Activated CD8-positive, alpha-beta memory T cell treated with anti-CD3 and anti-CD28 coated beads, Interleukin-2, amount 50 U/mL, for 24 hours (primary cell): Measurements from ENCODE around the gene SH3PXD2A.

ENCODE experiments used
- DNase-seq: peaks from one replicate; pipeline ENCODE4 v3.0.0-alpha.2; 2020; ENCODE audit errors: extremely low read depth

The SH3PXD2A gene

DNA sequence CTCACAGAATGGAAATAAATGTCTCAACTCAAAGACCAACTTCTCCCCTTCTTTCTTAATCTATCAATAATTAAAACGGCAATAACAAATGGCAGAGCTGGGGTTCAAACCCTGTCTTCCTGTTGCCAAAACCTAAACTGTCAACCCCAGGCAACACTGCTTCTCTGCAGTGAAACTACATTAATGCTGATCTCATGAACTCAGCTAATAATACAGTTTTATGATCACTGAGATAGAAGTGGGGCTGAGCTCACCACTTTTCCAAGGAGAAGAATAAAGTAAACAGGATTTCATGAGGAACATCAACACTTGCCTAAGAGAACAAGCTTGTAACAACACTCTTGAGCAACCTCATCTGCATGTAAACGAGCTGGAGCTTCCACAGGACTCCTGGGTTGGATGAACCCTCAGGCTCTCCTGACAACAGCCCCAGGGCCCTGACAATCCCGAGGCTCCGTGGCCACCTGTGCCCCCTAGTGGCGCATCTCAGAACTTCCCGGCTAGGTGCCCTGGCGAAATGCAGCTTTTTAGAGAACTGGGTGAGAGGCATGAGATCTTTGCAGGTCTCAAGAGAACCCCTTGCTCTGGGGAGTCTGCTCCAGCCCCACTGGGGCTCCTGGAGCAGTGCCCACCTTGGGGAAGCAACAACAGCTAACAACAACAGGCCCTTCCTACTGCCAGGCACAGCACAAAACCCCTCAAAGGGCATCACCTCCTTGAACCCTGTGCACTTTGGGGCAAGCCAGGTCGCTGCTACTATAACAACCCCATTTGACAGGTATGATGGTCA is 169.3 kb downstream of the SH3PXD2A start:
- DNase-seq, result peak; percentile 40

DNA sequence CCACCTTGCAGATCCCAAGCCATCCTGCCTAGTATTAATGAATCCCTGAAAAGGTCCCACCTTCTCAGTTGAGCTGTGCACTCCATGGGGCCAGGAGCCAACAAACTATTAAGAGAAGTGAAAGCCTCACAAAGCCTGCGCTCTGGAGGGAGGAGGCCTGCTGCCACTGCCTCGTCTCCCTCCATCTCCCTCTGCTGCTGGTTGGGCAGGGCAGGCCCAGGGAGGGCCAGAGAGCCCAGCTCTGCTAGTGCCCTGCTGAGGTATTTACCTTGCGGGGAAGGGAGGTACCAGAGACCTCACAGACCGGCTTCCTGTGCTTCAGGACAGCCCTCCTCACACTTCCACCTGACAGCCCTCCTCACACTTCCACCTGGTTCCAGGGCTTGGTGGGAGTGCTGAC is 171.5 kb downstream of the SH3PXD2A start:
- DNase-seq, result no peak

DNA sequence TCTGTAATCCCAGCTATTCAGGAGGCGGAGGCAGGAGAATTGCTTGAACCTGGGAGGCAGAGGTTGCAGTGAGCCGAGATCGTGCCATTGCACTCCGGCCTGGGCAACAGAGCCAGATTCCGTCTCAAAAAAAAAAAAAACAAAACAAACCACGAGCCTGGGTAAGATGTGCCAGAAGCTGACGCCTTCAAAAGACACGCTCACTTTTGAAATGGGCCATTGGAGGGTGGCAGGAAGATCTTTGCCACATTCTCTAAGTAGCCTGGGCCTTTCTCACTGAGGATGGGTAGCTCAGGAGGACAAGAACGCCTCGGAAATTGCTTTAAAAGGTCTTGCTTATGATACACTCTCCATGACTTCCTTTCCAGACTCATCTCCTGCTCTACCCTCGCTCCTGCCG is 172.7 kb downstream of the SH3PXD2A start:
- DNase-seq, result no peak

DNA sequence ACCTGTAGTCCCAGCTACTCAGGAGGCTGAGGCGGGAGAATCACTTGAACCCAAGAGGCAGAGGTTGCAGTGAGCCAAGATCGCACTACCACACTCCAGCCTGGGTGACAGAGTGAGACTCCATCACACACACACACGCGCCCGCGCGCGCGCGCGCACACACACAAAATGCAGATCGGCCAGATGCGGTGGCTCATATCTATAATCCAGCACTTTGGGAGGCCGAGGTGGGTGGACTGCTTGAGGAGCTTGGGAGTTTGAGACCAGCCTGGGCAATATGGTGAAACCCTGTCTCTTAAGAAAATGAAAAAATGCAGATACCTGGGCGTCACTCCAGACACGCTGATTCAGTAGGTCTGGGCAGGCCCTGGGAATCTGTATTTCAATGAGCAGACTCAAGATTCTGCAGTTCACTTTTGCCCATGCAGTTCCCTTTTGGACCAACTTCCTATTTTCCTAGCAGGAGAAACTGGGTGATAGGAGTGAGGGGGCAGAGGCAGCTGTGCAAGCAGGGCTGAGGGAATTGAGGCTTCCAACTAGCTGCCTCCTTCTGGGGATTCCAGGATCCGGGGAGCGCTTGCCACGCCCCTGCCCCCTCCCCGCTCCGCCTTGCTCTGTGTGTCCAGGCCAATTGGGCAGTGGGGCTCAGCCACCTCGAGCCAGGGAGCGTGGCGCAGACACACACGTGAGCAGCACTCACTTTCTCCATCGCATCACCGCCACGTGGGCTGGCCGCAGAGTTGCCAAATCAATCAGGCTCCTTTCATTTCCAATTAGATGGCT is 173.6 kb downstream of the SH3PXD2A start:
- DNase-seq, result no peak

DNA sequence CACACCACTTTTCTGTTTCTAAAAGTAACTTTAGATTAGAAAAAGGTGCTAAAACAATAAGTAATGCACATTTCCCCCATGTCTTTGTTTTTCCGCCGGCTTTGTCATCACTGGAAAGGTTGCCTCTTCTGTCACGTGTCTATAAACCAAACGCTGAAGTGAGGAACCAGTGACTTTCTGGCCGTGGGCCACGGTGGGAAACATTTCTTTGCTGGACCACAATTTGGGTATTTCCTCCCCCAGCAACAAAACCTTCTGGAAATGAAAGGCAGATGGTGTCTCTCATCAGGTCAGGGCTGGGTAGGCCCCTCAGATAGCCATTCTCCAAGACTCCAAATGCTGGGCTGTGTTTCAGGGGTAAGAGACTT is 174.5 kb downstream of the SH3PXD2A start:
- no peak for DNase-seq

DNA sequence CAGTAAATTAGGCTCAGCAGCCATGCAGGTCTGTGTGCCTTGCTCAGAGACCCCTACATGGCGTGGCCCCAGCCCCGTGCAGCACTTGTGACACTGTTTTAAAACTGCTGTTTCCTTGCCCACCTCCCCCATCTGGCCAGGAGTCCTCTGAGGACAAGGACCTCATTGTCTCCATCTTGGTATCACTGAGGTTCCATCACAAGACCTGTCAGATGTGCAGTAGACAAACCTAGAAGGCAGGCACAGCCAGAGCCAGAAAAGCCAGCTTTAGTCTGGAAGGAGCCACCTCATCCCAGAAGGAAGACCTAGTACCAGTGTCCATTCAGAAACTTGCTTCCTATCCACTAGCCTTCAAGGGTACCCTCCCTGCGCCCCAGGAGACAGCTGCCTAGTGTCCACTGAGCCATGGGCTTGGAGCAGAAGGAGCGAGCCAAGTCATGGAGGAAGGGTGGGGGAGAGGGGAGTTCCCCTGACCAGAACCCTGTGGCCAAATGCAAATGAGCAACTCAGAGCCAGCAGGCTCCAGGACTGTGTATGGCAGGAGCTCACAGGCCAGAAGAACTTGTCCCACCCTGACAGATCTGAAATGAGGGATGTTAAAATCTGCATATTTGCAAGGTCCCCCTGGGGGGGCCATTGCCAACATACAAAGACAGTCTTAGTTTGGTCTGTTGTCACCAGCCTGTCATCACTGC is 176.1 kb downstream of the SH3PXD2A start:
- no peak for DNase-seq

DNA sequence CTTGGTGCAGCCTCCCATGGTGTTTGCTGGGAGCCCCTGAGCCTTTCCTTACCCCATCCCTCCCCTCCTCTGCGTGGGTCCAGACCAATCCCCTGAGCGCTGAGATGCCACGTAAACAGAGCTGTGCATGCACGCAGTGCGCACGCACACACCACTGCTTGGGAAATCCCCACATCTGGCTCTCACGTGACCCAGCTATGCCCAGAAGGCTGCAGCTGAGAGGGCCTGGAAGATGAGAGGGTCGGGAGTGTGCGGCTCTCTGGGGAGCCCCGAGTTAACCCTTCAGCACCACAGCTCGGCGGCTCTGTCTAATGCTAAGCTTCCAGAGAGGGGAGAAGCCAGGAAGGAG is 177.2 kb downstream of the SH3PXD2A start:
- DNase-seq, result peak; percentile 49

DNA sequence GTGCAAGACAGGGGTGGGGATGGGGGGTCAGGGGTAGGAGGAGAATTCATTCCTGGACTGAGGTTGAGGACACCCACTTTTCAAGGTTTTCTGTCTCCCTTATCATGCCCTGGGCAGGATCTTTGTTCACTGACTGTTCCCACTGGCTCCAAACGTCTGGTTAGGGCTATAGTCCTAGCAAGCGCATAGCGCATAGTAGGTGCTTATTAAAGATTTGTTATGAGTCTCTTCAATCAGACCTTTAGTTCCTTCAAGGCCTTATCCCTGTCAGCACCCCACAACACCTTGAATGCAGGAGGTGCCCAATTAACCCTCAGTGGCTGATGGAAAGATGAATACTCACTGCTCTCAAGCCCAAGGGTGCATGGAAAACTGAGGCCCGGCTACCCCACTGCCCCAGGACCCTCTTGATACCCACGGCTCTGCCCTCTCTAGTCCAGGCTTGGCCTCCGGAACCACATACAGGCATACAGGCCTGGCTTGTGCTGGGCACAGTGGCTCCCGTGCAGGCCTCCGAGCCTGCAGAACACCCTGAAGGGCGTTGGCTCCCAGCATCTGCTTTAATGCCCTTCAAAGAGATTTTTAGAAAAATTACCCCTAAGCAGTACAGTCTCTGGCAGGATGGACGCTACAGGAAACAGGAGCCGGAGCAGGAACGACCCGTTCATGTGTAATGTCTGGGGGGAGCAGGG is 177.7 kb downstream of the SH3PXD2A start:
- no peak for DNase-seq

DNA sequence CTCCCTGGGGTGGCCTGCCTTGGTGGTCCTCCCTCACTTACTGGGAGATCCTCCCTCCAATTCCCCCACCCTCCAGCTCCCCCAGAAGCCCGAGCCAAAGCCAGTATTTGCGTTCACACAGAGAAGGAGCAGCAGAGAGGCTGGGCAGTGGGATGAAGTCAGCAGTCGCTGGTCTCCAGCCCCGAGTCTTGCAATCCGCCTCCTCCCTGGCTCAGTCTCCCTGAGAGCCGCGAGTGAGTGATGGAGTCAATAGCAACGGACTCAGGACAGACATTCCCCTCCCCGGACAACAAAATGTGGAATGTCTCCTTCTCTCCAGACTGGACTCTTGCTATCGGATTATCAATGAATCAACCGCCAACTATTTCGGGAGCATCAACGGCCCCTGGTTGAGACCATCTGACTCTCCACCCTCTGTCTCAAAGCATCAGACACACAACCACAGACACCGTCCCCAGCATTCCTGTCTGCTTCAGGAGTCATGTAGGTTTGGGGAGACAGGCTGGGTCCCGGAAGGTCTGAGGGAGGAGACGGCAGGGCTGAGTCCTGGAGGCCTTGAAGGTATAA is 178.4 kb downstream of the SH3PXD2A start:
- no peak for DNase-seq

DNA sequence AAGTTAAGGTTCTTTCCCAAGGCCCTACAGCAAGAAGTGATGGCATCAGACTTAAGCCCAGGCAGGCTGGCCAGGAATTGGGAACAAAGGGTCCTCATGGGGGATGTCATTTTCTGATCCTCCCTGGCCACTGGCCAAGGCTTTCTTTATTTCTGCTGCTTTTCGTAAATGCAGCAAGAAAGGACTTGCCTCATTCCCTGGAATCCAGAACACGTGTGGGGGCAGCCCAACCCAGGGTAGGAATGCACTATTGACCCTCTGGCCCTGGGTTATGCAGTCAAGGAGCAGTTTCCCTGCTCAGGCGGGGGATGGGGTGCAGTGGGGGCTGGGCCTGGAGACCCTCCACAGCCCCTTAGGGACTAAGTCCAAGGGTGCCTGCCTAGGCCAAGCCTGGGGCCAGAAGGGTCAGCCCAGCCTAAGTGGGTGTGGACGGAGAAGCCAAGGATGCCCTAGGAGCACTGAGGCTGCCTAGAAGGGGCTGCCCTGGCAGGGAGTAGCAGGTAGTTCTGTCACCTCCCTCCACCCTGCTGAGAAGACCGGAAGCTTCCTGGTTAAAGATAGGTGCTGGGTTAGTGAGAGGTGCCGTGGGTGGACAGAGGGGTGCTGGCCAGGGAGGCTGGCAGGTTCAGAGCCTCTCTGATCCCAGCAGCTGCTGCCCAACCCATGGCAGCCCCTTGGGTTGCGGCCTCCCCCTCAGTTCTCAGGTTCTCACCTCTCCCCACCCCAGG is 179.2 kb downstream of the SH3PXD2A start:
- DNase-seq, result no peak

DNA sequence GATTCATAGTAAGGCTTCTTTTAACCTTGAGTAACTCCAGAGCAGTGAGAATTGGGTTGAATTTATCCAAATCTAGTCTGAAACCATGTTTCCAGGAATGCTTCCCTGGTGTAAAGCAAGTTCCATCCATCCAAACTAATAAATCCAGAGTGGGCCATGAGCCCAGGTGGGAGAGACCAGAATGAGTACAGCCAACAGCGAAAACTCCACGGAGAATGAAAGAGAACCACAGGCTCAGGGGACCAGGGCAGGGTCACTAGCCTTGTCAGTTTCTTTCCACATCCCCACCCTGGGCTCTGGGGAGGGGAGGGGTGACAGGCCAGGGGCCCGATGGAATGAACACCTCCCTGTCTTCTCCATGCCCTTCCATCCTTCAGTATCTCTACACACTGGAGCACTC is 181.8 kb downstream of the SH3PXD2A start:
- DNase-seq, result no peak

DNA sequence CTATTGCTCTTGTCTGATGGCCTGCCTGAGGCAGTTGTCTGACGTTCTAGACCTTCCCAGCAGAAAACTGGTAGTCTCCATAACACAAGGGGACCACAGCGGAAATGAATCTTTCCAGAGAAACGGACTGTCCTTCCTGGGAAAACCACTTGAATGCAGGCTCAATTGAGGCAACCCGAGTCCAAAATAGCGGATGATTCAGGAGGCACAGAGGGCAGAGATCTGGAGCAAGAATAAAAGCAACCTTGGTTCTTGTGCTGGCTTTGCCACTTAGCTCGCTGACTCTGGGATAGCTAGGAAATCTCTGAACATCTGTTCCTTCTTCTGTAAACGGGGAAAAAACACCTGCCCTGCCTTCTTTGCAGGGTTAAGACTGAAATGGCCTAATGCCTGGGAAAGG is 183.0 kb downstream of the SH3PXD2A start:
- no peak for DNase-seq

DNA sequence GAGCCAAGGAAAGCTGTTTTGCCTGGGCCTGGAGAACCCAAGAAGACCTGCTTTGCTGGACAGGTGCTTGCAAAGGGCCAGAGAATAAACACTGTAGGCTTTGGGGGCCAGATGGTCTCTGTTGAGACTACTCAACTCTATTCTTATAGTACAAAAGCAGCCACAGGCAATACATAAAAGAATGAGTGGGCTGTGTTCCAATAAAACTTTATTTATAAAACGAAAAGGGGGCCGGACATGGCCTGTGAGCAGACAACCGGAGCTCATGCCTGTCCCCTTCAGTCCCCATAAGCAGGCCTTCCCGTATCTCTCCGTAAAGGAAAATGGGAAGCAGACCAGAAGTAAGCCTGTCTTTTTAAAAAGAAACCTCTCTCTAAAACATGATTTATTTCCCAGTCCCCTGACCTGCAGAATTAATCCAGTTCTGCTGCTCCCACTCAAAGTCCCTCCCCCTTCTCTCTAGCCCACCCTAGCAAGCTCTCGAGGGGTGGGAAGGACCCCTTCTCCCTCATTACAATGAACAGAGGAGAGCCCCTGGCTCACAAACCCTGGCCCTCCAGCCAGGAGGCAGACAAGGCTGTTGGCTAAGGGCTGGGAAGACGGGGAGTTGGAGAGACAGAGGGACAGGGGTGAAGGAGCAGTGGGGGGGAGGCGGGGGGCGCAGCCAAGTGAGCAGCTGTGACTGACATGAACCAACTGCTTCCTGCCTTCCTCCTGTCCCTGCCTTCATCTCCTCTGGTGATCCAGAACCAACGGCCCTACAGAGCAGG is 184.1 kb downstream of the SH3PXD2A start:
- DNase-seq, result no peak

DNA sequence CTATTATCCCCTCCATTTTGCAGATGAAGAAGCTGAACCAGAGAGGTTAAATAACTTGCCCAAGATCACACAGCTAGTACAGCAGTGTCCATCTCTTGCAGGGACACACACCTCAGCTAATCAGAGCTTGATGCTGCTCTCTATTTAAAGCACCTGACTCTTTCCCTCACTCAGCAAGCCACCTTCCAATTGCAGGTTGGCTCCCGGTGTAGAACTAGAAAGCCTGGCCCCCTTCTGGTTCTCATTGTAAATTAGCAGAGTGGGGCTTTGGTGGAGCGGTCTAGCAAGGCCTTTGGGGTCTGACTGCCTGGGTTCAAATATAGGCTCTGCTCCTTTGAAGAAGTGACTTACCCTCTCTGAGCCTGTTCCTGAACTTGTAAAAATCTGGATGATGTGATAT is 185.4 kb downstream of the SH3PXD2A start:
- DNase-seq, result no peak

DNA sequence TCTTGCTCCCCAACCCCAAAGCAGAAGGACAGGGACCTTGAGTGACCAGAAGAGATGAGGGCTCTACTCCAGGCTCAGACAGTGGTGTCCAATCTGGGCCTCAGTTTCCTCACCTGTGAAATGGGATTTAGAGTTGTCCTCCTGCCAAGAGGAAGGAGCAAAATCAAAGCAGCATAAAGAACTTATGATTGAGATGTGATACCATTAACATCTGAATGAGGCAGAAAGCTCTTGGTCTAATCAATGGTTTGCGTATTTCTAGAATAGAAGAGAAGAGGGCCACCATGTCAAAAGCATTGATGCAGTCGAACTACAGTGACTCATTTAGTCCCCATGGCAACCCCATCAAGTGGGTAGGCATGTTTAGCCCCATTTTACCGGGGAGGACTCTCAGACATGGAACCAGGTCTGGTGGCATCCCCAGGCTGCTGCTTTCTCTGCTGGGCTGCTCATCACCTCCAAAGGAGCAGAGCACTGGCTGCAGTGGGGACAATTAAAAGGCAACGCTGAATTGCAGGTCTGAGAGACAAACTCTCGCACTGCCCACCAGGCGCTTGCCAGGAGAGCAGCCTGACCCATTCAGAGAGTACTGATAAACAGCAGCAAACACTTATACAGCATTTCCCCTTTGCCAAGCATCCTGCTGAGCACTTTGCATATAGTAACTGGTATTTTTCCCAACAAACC is 186.0 kb downstream of the SH3PXD2A start:
- DNase-seq, result no peak

DNA sequence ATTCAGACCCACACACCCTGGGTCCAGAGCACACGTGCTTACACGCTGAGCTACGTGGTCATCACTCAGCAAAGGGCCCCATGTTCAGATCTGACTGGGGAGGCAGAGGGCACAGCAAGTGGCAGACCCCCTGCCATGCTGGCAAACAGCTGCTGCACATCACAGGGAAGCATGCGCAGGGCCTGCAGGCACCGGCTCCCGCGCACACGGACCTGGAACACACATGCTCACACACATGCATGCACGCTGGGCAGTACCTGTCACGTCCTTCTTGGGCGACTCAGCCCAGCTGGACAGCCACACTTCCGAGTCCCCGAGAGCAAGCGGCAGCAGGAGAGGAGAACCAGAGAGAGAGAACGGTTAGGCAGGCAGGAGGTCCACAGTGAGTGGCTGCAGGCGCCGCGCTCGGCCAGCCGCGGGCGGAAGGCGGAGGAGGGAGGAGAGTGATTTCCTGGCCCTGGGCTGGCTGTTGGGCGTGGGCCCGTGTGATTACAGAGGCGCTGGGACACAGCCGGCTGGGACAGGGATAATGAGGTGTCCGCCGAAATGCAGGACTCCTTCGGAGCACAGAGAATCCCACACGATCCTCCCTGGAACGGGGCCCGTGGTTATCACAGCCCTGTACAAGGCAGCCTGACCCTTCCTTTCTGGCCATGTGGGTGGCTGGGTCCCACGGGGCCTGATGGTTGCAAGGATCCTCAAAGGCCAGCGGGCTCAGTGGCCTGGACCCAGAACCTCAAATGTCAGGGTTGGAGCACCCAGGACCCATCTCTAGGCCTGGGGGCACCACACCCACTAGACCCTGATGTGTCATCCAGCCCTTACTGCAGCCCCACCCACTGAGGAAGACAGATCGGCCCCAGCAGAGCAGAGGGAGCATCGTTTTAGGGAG is 186.8 kb downstream of the SH3PXD2A start:
- DNase-seq, result no peak

DNA sequence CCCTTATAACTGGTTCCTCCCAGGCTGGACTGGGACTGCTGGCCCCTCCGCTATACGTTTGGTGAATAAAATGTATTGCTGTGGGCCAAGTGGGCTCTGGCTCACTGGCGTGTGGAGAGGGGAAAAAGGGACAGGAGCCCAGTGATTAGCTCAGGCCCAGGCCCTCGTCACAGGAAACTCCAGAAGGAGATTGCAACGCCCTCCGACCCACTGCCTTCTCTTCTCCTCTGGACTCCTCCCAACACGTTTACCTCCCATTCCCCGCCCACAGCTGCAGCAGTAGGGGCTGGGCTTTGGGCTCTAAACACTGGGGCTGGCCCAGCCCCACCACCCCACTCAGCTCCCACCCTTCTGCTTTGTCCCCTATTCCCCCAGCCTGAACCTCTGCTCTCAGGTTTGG is 188.0 kb downstream of the SH3PXD2A start:
- no peak for DNase-seq

DNA sequence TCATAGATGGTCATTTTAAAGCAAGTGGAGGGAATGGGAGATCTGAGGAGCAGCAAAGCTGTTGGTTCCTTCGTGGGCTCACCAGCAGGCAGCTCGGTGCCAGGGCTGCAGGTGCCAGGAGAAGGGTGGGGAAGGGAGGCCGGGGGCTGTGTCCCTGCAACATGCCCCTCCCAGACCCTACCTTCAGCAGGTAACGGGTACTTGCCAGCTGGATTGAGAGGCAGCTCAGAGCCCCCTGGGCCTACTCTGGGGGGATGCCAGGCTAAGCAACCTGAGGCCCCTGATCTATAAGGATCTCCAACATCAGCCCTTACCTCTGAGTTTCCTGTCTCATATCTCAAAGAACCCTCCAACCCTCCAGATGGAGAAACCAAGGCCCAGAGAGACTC is 188.6 kb downstream of the SH3PXD2A start:
- DNase-seq, result no peak
